Measurements from ENCODE around the gene FZD8.
"Not testable (repeated sequence)": the region's sequence is repeated elsewhere in the genome, so short reads cannot be mapped to it uniquely, and the experiment has no call there.

FZD8 gene, protein sequence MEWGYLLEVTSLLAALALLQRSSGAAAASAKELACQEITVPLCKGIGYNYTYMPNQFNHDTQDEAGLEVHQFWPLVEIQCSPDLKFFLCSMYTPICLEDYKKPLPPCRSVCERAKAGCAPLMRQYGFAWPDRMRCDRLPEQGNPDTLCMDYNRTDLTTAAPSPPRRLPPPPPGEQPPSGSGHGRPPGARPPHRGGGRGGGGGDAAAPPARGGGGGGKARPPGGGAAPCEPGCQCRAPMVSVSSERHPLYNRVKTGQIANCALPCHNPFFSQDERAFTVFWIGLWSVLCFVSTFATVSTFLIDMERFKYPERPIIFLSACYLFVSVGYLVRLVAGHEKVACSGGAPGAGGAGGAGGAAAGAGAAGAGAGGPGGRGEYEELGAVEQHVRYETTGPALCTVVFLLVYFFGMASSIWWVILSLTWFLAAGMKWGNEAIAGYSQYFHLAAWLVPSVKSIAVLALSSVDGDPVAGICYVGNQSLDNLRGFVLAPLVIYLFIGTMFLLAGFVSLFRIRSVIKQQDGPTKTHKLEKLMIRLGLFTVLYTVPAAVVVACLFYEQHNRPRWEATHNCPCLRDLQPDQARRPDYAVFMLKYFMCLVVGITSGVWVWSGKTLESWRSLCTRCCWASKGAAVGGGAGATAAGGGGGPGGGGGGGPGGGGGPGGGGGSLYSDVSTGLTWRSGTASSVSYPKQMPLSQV

DNA sequence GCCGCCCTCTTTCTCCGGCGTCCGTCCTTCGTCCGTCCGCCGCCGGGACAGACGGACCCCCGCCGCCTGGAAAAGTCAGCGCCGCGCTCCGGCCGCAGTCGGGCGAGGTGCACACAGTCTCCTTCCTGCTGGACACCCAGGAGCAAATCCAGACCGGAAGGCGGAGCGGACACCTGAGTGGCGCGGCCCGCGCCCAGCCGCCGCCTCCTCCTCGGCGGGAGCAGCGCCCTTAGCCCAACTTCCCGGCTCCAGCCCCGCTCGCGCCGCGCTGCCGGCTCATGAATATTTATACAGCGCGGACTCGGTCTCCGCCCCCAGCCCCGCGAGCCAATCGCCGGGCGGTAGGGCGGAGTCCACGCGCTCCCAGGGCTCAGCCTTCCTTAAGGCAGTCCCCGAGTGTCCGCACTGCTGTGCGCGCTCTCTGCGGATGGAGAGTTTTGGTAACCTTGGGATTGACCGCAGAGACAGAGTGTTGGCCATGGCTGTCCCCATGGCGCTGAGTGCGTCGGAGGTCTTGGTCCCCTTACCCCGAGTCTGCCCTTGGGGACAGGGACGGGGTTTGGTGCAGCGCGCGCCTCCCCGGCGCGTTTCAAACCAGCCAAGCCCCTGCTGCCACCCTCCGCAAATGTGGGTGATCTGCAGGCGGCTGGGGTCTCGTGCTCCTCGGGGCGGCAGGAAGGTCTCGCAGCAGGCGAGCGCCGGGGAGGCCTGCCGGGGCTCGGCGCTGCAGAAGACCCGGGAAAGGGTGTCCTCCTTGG is at the start of gene FZD8:
FZD8 (minus strand) TSS at position 262 of the 758 bp plus-strand sequence. CDS start 867 bp downstream, outside the sequence.
- peak; percentile 69 for DNase-seq

DNA sequence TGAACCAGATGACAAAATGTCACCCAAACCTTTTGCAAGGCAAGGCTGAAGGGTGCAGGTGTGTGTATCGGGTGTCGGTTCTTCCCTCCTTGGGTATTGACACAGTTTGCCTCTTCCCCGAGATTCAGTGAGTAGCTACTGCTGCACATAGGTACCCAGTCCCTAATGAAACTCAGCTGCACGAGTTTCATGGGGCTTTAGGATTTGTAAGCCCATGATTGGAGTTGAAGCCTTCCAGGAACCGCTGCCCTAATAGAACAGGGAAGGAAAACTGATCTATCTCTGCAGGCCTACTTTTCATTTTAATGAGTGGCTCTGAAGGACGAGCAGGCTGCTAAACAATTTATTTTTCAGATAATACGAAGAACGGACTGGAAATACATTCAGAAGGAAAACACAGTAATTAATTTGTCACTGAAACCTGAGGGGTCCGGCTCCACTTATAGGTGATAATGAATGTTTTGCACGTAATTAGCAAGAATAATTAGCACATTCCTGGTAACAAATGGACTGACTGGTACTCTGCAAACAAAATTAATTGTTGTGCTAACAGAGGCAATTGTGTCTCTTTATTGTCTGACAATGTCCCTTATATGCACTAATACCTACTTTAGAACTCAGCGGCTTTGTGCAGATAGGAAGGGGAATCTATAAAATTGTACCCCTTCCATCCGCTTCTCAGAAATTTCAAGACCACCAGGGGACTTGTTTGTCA is 49.6 kb upstream of the FZD8 start:
- no peak for DNase-seq

DNA sequence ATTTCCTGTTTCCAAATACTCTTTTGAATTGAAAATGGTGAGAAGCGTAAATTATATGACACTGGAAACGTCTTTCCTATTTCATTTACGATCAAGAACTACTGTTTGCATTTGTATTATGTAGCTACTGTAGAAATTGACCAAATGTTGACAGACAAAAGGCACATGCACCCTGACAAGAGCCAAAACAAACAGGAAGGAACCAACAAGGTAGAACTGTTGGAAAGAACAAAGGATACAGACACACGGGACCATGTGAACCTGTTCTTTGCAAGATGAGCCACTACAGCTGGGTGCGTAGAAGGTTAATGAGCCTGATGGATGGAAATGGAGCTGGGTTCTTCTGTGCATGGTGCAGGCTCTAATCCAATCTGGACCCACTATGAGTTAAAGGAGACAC is 48.4 kb upstream of the FZD8 start:
- no peak for DNase-seq

DNA sequence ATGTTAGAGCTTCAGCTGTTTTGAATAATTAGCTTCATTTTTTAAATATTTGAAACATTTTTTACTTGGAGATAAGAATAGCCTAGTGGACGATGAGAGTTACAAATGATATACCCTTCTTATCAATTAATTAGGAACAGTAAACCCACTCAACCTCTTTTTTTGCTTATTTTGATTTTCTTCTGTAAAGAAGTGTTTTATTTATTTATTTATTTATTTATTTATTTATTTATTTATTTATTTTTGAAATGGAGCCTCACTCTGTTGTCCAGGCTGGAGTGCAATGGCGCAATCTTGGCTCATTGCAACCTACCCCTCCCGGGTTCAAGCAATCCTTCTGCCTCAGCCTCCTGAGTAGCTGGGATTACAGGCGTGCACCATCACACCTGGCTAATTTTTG is 43.8 kb upstream of the FZD8 start:
- DNase-seq, result not testable (repeated sequence)

DNA sequence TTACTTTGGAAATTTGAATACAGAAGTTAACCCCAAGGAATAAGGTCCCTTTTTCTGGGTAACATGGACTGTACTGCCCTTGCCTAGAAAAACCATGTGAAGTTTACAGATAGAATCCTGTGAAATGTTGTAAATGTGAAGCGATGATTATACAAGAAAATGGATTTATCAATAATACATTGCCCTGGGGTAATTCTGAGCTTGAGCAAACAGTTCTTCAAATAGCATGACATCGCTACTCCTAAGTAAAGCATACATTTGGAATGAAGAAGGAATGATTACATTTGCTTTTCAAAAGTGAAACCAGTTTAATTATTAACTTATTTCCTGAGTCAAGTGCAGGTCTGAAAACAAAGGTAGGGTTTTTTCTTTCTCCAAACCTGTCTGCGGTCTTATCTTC is 43.3 kb upstream of the FZD8 start:
- DNase-seq, result no peak

DNA sequence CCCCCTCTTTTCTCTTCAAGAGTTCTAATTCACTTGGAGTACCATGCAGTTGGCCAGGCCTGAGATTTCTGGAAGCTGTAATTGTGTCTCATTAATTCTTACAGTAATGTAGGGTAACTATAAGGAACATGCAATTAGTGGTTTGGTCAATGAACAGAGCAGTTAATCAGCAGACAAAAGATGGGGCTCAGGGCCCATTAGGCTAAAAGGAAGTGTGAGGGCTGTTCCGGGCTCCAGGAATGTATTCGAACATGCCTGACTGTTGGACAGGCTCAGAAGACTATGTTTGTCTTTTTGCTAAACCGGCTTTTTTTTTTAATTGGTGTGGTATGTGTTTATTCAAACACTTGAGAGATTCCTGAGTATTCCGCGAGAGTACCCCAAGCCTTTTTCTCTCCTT is 42.5 kb upstream of the FZD8 start:
- no peak for DNase-seq

DNA sequence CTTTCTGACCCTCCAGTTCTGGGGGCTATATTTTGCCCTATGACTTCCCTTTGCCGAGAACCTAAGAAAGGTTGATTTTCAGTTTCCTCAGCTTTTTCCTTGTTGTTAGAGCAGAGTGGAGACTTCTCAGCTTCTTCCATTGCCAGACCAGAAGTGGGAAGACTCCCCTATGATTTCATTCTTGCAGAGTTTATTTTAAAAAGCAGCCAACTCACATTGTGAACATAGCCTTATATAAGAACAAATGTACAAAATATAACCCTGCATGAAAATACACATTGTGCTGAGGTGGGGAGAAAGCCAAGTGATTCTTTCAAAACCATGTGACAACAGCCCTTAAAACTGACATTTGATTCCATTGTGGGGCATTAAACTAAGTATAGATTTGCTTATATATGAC is 33.8 kb upstream of the FZD8 start:
- no peak for DNase-seq

DNA sequence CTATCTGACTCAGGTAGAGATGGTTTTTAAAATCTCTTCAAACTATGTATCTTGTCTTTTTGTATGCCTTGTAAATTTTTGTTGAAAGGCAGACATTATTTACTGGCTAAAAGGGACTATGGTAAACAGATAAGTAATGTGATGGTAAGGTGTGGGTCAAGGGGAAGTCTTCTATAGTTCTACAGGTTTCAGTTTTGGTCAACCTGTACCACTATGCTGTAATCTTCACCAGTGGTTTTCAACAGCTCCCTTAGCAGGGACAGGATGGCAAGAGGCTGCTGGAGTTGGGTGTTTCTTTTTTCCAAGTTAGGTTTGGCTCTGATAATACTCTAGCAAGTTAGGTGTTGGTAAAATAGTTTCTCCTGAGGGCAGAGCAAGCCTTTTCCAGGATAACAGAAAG is 32.7 kb upstream of the FZD8 start:
- DNase-seq, result no peak

DNA sequence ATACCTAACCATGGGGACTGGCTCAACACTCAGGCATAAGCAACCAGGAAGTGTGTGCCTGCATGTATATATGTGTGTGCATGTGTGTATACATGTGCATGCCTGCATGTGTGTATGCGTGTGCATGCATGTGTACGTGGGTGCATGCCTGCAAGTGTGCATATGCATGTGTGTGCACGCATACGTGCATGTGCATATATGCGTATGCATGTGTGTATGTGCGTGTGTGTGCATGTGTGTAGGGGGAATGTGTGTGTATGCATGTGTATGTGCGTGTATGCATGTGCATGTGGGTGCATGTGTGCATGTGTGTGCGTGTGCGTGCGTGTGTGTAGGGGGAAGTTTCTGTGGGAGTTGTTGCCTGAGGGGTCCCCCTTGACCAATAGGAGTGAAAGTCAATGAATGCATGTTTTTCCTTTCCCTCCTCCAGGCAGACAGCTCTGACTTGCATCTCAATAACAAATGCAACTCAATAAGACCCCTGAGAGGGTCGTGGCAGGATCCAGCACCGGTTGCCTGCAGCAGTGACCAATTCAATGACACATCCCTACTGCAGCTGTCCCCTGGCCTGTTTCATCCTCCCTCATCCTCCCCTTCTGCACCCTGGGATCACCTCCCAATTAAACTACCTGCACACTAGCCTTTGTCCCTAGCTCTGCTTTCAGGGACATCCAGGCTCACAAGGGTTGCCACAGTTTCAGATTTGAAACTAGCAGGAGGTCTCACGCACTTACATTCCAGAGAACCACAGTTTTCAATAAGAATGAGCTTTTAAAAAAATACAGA is 27.0 kb upstream of the FZD8 start:
- DNase-seq, result no peak

DNA sequence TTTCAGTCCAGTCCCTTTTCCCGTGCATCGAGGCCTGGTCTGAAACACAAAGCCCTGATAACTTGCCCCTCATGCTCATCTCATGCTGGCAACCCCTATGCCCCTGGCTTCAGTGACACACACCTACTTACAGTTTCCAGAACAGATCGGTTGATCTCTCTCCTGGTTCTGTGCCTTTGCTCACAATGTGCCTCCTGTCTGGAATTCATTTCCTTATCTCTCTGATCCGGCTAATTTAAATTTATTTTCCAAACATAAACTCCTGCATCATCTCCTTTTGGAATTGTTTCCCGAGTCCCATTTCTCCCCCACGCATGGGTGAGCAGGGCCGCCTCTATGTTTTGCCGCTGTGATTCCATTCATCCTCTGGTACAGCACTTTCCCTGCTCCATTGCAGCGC is 25.9 kb upstream of the FZD8 start:
- DNase-seq, result no peak

DNA sequence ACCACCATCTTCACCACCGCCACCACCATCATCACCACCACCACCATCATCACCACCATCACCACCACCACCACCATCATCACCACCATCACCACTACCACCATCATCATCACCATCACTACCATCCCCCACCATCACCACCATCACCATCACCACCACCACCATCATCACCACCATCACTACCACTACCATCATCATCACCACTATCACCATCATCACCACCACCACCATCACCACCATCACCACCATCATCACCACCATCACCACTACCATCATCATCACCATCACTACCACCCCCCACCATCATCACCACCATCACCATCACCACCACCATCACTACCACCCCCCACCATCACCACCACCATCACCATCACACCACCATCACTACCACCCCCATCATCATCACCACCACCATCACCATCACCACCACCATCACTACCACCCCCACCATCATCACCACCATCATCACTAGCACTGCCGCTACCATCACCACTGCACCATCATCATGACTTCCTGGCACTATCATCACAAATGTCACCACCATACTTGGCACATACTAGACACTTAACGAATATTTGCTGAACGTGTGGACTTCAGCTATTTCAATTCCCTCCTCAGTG is 25.3 kb upstream of the FZD8 start:
- DNase-seq, result no peak

DNA sequence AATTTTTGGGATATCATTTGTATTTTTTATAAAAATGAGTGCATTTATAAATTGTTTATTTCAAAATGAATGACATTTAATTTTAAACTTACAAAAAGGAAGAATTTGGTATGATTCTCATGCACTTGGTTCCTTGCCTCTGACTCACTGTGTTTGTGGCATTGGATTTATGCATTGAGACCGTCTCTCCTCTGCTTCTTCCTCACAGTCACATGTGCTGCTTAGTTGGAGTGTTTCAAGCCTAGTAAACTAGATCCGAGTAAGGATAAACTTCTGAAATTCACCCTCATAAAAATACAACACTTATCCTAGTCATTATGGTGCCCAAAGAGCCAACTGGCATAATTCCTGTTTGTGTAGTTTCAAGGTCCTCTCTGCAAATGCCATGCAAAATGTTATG is 19.1 kb upstream of the FZD8 start:
- DNase-seq, result no peak

DNA sequence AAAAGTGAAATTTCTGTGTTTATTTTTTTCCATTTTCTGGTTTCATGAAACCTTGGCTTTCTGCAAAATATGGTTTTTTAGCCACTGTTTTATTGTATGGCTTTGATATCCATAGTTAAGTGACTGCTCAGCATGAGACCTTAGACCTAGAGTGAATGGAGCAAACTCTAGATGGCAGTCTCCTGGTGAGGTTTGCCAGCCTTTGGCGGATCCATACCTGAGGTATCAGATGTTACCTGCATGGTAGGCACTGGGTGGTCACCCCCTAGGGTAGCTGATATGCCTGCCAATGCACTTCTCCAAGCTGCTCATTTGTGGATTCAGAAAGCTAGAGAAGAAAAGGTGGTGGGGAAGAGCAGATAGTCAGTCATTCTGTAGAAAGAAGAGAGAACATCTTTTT is 17.4 kb upstream of the FZD8 start:
- DNase-seq, result no peak

DNA sequence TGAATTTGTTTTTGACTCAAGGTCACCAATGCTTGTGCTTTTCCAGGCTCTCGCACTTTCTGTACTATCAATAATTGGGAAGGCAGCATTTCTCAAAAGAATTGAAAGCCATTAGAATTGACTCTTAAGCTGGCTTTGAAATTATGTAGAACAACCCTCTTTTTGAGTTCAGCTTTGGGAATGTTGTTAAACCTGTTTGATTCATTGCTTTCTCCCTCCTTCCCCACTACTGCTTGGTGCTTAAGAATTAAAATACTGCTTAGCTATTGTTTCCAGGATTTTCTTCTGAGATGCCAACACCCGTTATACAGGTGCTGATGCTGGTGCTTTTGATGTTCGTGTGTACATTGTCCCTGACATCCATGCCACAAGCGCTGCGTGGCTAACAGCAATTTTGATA is 15.5 kb upstream of the FZD8 start:
- DNase-seq, result no peak

DNA sequence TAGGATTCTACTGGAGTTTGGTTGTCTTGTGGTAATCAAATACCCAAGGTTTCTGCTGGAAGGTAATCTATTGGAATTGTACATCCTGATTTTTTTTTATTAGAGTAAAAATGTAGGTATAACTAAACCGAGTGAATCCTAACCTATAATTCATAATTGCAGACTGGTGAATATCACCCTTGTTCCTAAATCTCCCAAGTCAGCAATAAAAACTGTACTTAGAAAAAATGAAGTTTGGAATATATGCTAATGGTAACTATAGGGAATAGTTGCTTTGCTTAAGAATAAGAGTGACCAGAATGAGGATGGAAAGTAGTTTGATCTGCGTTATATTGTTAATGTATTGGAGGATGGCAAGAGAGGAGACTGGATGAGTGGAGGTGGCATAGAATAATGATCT is 10.7 kb upstream of the FZD8 start:
- DNase-seq, result no peak

DNA sequence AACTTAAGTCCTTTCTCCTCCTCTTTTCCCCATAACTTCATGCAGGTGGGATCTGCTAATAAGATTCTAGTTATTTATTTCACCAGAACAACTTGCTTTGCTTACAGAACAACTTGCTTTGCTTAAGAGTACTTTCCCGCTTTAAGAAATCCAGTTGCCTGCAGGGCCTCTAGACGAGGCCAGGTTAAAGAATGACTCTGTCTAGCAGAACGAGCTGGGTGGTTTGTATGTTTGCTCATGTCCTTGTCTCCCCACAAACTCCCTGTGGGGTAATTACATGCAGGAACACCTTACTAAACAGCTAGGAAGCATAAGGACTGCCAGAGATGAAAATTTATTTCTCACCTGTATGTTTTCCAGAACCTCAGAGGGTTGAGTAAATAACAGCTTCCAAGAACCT is 8.8 kb upstream of the FZD8 start:
- DNase-seq, result no peak

DNA sequence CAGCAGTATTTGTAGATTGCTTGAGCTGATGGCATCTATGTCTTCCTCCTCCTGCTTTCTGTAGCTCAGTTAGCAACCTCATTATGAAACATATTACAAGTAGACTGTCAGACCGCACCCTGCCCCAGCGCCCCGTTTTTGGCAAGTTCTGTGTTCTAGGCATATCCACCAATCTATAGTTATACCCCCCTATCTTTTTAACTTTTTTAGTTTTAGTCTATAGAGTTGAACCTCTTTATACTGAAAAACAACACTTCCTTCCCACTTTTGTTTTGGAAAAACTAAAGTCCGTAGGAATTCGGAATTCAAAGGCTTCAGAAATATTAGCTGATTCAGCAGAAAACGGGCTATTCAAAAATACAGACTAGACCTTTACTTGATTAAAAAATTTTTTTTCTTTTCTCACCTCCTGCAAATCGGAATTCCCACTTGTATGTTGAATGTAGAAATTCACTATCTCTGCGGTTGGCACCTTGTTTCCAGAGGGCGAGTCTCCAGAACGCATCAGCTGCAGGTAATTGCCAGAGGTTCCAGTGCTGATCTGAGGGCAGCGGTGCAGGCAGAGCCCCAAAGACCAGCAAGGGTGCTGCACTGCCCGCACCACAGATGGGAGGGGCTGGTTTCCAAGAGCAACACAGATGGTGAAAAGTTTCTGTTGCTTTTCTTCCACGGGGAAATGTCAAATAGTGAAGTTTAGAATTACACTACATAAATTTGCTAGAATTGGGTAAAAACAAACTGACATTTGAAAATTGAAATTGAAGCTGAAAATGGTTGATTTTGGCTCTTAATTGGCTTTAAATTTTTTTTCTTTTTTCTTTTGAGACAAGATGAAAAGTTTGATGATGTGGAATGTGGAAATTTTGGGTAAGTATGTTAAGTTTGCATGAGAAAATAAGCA is 2.2 kb upstream of the FZD8 start:
- no peak for DNase-seq

DNA sequence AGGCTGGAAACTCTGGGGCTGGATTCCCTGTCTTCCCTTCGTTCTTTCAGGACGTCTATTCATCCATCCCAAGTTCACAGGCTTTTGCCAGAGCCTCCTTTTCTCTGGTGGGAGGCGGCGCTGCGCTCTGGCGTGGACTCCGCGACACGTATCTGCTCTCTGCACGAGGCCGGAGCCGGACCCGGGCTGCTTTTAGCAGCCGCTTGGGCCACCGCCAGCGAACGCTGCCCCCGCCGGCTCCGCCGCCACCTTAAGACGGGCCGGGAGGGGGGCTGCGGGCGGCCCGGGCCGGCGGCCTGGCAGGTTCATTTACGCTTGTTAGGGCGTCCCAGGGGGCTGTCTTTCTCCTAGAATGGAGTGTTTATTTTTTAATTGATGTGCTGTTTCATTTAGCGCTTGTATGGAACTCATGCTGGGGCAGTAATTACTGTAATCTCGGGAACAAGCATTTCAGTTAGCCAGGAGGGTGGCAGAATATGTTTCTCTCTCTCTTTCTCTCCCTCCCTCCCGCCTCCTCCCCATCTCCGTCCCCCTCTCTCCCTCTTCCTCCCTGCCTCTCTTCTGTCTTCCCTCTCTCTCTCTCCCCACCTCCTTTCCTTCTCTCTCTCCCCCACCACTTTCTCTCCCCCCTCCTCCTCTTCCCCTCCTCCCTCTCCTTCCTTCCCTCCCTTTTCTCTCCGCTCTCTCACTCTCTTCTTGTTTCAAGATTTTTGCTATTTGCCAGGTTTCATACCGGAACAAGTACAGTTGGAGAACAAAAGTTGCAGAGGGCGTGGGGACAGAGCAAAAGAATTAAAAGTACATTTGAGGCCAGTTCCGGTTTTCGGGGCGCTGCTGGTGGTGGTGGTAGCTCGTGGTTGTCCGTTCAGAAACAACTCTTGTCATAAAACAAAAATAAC is 1.3 kb upstream of the FZD8 start:
- peak in 1 of 2 donors; percentile 3 for DNase-seq

DNA sequence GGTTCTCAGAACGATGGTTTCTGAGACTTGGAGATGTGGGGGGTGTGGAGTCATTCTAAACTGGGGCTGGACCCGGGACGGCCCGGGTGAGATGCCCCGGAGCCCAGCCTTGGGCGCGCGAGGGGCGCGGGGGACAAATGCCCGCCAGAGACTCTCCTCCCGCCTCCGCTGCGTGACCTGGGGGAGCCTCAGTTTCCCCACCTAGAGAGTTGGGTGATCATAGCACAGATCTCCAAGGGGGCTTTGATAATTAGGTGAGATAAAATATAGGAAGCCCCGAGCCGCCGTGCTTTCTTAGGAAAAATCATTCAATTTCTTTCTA is 658 bp upstream of the FZD8 start:
- no peak for DNase-seq

DNA sequence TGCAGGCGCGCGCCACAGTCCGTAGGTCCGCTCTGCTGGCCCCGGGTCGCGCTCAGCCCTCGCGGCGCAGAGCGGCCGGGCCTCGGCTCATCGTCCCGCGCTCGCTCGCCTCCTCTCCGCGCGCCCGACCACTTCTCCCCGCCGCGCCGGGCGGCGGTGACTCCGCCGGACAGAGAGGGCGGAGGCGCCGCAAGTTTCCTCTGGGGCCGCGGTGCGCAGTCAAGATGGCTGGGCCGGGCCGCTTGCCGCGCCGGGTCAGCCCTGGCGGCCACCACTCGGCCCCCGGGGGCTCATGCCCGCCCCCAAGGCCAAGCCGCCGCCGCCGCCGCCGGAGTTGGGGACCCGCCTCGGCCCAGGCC is 441 bp downstream of the FZD8 start:
- peak in 1 of 2 donors; percentile 2 for DNase-seq
